ENCODE measurements around the gene OSER1. TPM values are rescaled to one million over a fixed set of nuclear protein-coding genes. Genes with fewer than 3 reads are reported as not detected.

Gene OSER1
- total and polyA plus RNA-seq, 2 of the 8 experiments (the other 6 are each of a cell fraction or from before 2014, with no cell fraction given): 24.5 to 31.8 TPM

DNA sequence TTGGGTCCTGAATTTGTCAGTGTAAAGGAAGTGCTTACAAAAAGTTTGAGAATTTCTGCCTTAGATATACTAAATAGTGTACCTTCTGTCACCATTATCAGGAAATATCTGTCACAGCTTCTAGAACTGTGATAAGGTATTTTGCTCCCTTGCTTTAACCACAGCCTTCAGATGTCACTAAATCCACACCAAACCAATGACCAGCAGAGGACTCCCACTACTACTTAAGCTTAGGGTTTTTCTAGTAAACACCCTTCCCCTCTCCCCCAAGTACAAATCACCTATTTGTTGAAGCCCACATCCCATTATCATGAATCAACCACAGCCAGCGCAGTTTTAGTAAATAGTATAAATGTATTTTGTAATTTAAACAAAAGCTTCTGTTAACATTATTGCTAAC lies 15.0 kb downstream of the OSER1 start:
- H3K4me2 ChIP-seq (ENCODE audit: insufficient read depth in 1 of 2, low read depth in 2 of 2, low read length in 2 of 2): no peak overlapping the region
- POLR2A ChIA-PET (ENCODE audit: partially characterized antibody): interaction anchor here (0.8 to 1.6 kb wide), 3 partner anchors 13 to 31 kb away, joined by 3 to 7 read pairs (median 4); partner anchors contain the start of gene OSER1
- H3K27ac ChIP-seq (ENCODE audit: low read depth, low read length): no peak overlapping the region
- H4K5ac ChIP-seq (ENCODE audit: insufficient read length, low read depth, low read length): no peak overlapping the region
- no peak overlapping the region for H4K91ac ChIP-seq (replicated peaks; ENCODE audit: insufficient read length, low read length)
- 100% methylated on average over 1 of the region's 1 CpG; no CpG with 5 or more reads in 1 of the 2 experiments for WGBS, 2 experiments (ENCODE audit: extremely low coverage in 1 of 2, insufficient coverage in 1 of 2, insufficient read length in 1 of 2, insufficient replicate concordance in 2 of 2, low coverage in 1 of 2, low lambda C conversion rate in 2 of 2, missing lambda C conversion rate in 1 of 2)
- DNase-seq (ENCODE audit: low read depth in 1 of 2, low spot score in 2 of 2) (no peak), FAIRE-seq (no peak)
- no peak overlapping the region for H3K56ac ChIP-seq (replicated peaks; ENCODE audit: insufficient read length, low read depth, low read length)
- CTCF ChIA-PET (ENCODE audit: partially characterized antibody): interaction anchor here (0.6 to 4.8 kb wide), 5 partner anchors 79 to 1611 kb away, joined by 3 to 29 read pairs (median 3); no protein-coding TSS in a partner anchor
- H3K18ac ChIP-seq (ENCODE audit: extremely low read depth, low read length): no peak overlapping the region
- no peaks in the 10 kb centered on the region for H3K27me3 ChIP-seq (replicated peaks in 1 of 4; ENCODE audit: control insufficient read depth in 3 of 4, extremely low read depth in 1 of 4, insufficient read depth in 3 of 4, low read length in 3 of 4)
- H3K36me3 ChIP-seq (ENCODE audit: control insufficient read depth in 2 of 4, insufficient read depth in 4 of 4, low read length in 3 of 4): peaks cover 6 to 39% (median 31%) of the 10 kb centered on the region in 4 experiments
- H4K8ac ChIP-seq (ENCODE audit: extremely low read depth, insufficient read depth, low read length): no peak overlapping the region
- H3K79me2 ChIP-seq (ENCODE audit: control insufficient read depth in 1 of 2, insufficient read depth in 2 of 2, low read length in 2 of 2): peaks cover 0 to 3% of the 10 kb centered on the region in 2 experiments; a peak in 2 of 4 replicates
- H2BK120ac ChIP-seq (replicated peaks; ENCODE audit: low read depth, low read length): no peak overlapping the region
- no peak overlapping the region for H2AK5ac ChIP-seq (ENCODE audit: low read depth, low read length)
- H3K79me1 ChIP-seq (ENCODE audit: low read depth, low read length): no peaks in the 10 kb centered on the region; the same call in 1 of the 2 replicates
- no peaks in the 10 kb centered on the region; the same call in 1 of the 2 replicates for H3K23me2 ChIP-seq (ENCODE audit: low read depth, low read length)
- H4K20me1 ChIP-seq (replicated peaks in 1 of 2; ENCODE audit: control insufficient read depth in 1 of 2, insufficient read depth in 2 of 2, low read length in 2 of 2): peaks cover 4 to 5% of the 10 kb centered on the region in 2 experiments
- H3K4me3 ChIP-seq (ENCODE audit: extremely low read depth in 1 of 4, insufficient read depth in 2 of 4, low read depth in 3 of 4, low read length in 4 of 4): no peak overlapping the region
- H2BK5ac ChIP-seq (ENCODE audit: low read depth, low read length): no peak overlapping the region
- no peak overlapping the region for H3K14ac ChIP-seq (ENCODE audit: insufficient read length)
- no peak overlapping the region for H2AFZ ChIP-seq (ENCODE audit: low read length)
- TF ChIP-seq POLR2AphosphoS5 (IDR thresholded peaks at IDR 0.05; ENCODE audit: low read depth, low read length) (no peak), TEAD4 (IDR thresholded peaks at IDR 0.05; ENCODE audit: low read depth, low read length) (no peak)
- H3K9me3 ChIP-seq (ENCODE audit: insufficient read depth in 2 of 2, low read depth in 1 of 2, low read length in 1 of 2): no peaks in the 10 kb centered on the region
- no peak overlapping the region for H3K9ac ChIP-seq (replicated peaks in 1 of 4; ENCODE audit: extremely low read depth in 1 of 4, low read depth in 3 of 4, low read length in 3 of 4)
- no peak overlapping the region for H2BK15ac ChIP-seq (ENCODE audit: low read length)
- H3K23ac ChIP-seq (ENCODE audit: insufficient read length): no peak overlapping the region
- H2BK20ac ChIP-seq (ENCODE audit: low read length): no peak overlapping the region
- H3K4ac ChIP-seq (replicated peaks; ENCODE audit: insufficient read length, low read depth, low read length): no peak overlapping the region
- H2BK12ac ChIP-seq (ENCODE audit: low read depth, low read length): no peak overlapping the region
- H3K4me1 ChIP-seq (replicated peaks in 1 of 4; ENCODE audit: control insufficient read depth in 3 of 4, insufficient read depth in 4 of 4, low read length in 3 of 4): no peaks in the 10 kb centered on the region
